Kidney (tissue), 14 donors: Measurements from ENCODE around the gene SCCPDH. TPM values are rescaled to one million over a fixed set of nuclear protein-coding genes. Genes with fewer than 3 reads are reported as not detected.

ENCODE experiments used
- DNase-seq, 5 donors: peaks; one replicate each; pipeline ENCODE4 v3.0.0-alpha.2; 2013 to 2020
- FAIRE-seq: peaks from 2 replicates; lab custom pipeline; 2012; peaks lifted over from hg19 to GRCh38; lab: Jason Lieb, UNC
- H3K27ac ChIP-seq, 2 donors: one replicate each; pipeline ENCODE4 v1.7.0; 2013; ENCODE audit warnings: low read depth in 2 of 2, low read length in 2 of 2, inconsistent platforms in 1 of 2
- H3K27me3 ChIP-seq: one replicate; pipeline ENCODE4 v1.7.1; 2013; ENCODE audit warnings: low read length, inconsistent platforms; ENCODE audit not compliant: control insufficient read depth, insufficient read depth
- H3K36me3 ChIP-seq, 3 donors: one replicate each; pipeline versions ENCODE4 v1.7.0 to v1.7.1; 2013; ENCODE audit warnings: low read length in 3 of 3, control low read depth in 1 of 3, inconsistent platforms in 1 of 3; ENCODE audit not compliant: insufficient read depth in 3 of 3, control insufficient read depth in 2 of 3
- H3K4me1 ChIP-seq, 3 donors: one replicate each; pipeline versions ENCODE4 v1.7.0 to v1.7.1; 2013; ENCODE audit warnings: low read length in 3 of 3, inconsistent platforms in 1 of 3, low read depth in 1 of 3; ENCODE audit not compliant: control insufficient read depth in 2 of 3, insufficient read depth in 2 of 3
- H3K4me3 ChIP-seq, 3 donors: one replicate each; pipeline versions ENCODE4 v1.7.0 to v1.8.1; 2013; ENCODE audit warnings: low read length in 3 of 3, control low read depth in 1 of 3, inconsistent platforms in 1 of 3
- H3K9ac ChIP-seq, 3 donors: one replicate each; pipeline versions ENCODE4 v1.7.0 to v1.7.1; 2013; ENCODE audit warnings: low read length in 3 of 3, control low read depth in 1 of 3, inconsistent platforms in 1 of 3
- H3K9me3 ChIP-seq, 3 donors: one replicate each; pipeline versions ENCODE4 v1.7.0 to v1.7.1; 2013; ENCODE audit warnings: low read length in 3 of 3, control low read depth in 1 of 3, inconsistent platforms in 1 of 3; ENCODE audit not compliant: control insufficient read depth in 2 of 3, insufficient read depth in 1 of 3
- CTCF ChIP-seq: IDR thresholded peaks from 3 replicates; pipeline ENCODE4 v1.5.1; 2012; ENCODE audit warnings: mild to moderate bottlenecking, moderate library complexity, borderline replicate concordance; ENCODE audit not compliant: insufficient read depth; ENCODE audit errors: extremely low read depth
- intact Hi-C: fragments of 100-400 bp; cut with DNase I; formaldehyde crosslinking; loops from one replicate; pipeline ENCODE4 v1.11.1; 2022
- polyA plus RNA-seq: library from polyadenylated mRNA; stranded (reverse); fragments of 350-450 nt; fragmentation: Illumina TruSeq; extraction: RNeasy Lipid Tissue Mini Kit (QIAGEN cat#74804); gene quantifications from one replicate; pipeline ENCODE4 v1.2.3, GENCODE V29; 2014; ENCODE audit warnings: low read depth, low replicate concordance; ENCODE audit not compliant: insufficient read depth
- total RNA-seq: library from RNA; stranded (reverse); fragmentation: NEBNext Ultra II Directional; extraction: Animal tissue kit (Norgen Biotek cat#: 25700); gene quantifications from one replicate; pipeline ENCODE4 v1.2.1, GENCODE V29; 2021
- donor health status: control.
- donor health status: control.
- donor health status: control.
- donor health status: control.
- donor health status: control.
- donor health status: DM: yes; HTN: yes; CAD: no.
- donor health status: Normal renal cell carcinoma (clear cell type).

The SCCPDH gene
- total and polyA plus RNA-seq, 2 donors from 2014 or later, result 37.2 to 48.6 TPM

DNA sequence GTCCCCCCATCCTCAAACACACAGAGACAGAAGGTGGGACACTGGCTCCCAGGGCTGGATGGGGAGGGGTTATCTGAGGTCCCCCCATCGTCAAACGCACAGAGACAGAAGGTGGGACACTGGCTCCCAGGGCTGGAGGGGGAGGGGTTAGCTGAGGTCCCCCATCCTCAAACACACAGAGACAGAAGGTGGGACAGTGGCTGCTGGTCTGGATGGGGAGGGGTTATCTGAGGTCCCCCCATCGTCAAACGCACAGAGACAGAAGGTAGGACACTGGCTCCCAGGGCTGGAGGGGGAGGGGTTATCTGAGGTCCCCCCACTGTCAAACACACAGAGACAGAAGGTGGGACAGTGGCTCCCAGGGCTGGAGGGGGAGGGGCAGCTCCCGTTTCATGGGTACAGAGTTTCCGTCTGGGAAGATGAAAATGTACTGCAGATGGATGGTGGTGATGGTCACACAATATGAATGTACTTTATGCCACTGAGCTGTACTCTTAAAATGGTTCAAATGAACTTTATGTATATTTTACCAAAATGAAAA lies 69.2 kb downstream of the SCCPDH start:
- DNase-seq, result peak in 2 of 5 donors; percentile 34 to 56
- no peak overlapping the region for H3K4me3 ChIP-seq
- no peaks in the 10 kb centered on the region for H3K9me3 ChIP-seq
- H3K27me3 ChIP-seq, result no peaks in the 10 kb centered on the region
- no peaks in the 10 kb centered on the region for H3K36me3 ChIP-seq
- FAIRE-seq, result no peak
- no peak for TF ChIP-seq CTCF
- no peak overlapping the region for H3K9ac ChIP-seq
- no peaks in the 10 kb centered on the region for H3K4me1 ChIP-seq
- intact Hi-C loops, result no loop called here
- H3K27ac ChIP-seq, result no peak overlapping the region

DNA sequence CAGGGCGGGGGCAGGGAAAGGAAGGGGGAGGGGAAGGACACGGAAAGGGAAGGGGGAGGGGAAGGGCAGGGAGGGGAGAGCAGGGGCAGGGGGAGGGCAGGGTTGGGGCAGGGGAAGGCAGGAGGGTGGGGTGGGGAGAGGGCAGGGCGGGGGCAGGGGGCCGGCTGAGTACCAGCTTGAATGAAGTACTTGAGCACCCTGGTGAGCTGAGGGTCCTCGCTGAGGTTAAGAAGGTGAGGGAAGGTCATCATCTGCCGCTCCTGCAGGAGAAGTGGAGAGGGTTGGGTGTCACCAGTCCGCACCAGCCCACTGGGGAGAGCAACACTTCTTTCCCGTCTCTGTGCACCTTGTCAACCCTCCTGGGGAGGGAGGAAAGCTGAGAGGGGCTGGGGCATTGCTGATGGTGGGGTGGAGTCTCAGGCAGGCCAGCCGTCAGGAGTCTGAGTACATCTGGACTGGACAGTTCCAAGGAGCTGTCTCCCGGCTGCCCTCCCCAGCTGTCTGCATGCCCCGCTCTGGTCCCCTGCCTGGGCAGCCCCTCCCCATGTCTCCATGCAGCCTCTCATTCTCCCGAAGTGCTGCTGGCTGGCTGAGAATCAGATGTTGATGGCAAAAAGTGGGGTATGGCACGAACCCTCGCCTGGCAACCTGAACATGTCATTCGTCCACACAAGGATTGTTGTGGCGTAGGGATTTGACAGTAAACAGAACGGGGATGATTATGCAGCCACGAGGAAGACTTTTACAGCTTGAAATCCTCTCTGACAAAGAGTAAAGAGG lies 70.0 kb downstream of the SCCPDH start:
- no peaks in the 10 kb centered on the region for H3K27me3 ChIP-seq
- H3K9me3 ChIP-seq, result no peaks in the 10 kb centered on the region
- no peak for TF ChIP-seq CTCF
- H3K36me3 ChIP-seq, result no peaks in the 10 kb centered on the region
- H3K4me3 ChIP-seq, result no peak overlapping the region
- FAIRE-seq (no peak), DNase-seq (peak; percentile 20 to 59 (median 42))
- intact Hi-C loops, result no loop called here
- no peak overlapping the region for H3K9ac ChIP-seq
- H3K27ac ChIP-seq, result no peak overlapping the region
- no peaks in the 10 kb centered on the region for H3K4me1 ChIP-seq

DNA sequence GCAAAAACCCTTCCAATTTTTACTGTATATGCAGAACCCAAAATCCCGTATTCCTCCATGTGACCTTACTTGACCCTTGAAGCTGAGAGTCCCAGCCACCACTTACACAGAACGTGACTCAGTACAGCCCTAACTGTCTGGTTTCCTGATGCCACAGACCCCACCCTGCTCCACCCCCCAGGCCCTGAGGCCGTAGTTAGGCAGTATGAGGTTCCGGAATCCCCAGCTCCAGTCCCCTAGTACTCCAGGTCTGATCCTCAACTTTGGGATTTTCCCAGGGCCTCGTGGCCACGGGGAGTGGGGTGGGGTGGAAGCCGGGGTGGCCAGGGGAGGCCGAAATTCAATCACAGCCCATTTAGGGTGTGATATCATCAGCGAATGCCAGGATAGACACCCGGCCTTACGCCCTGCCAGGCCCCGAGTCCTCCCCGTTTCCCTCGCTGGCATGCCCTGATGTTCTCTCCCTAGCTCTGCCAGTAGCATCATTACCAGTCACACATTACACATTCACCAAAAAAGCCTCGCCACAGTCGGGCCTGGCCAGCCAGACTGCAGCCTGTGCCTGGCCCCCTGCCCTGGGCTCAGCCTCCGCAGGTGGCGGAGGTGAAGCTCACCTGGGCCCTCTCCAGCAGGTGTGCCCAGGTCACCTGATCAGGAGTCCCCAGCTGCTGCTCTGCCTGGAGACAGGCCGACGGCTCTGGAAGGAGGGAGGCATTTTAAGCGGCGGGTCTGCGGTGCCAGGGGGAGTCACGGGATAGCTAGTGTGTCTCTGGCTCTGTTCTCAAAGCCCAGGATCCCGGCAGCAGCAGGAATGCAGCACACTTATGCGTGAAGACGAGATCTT lies 70.8 kb downstream of the SCCPDH start:
- no peak for TF ChIP-seq CTCF
- H3K36me3 ChIP-seq, result no peaks in the 10 kb centered on the region
- peak in 1 of 5 donors; percentile 53 for DNase-seq

More for the DNA sequence above, 70.8 kb downstream of the SCCPDH start:
- Histone ChIP-seq H3K4me3 (no peak overlapping the region), H3K27ac (no peak overlapping the region), H3K9ac (no peak overlapping the region), H3K27me3 (no peaks in the 10 kb centered on the region), H3K9me3 (no peaks in the 10 kb centered on the region), H3K4me1 (no peaks in the 10 kb centered on the region)
- FAIRE-seq, result no peak
- intact Hi-C loops, result no loop called here
